GM18498 (cell line): ENCODE measurements around the gene NOPCHAP1.
"Not testable (repeated sequence)": the region's sequence is repeated elsewhere in the genome, so short reads cannot be mapped to it uniquely, and the experiment has no call there.

ENCODE experiments used
- ATAC-seq: cut with Tn5 transposase; IDR thresholded peaks from one replicate; pipeline ENCODE4 v1.9.1; 2021; ENCODE audit warnings: mild to moderate bottlenecking, moderate library complexity; ENCODE audit not compliant: unreplicated experiment

The NOPCHAP1 gene

GRCh38 chr12:104964167-104964855 lies 21.8 kb upstream of the NOPCHAP1 start:
- ATAC-seq: no peak

- no peak for ATAC-seq
Observed at GRCh38 chr12:104964856-104965205, 21.3 kb upstream of the NOPCHAP1 start.

- peak; percentile 90 for ATAC-seq
Observed at GRCh38 chr12:104966677-104967076, 19.4 kb upstream of the NOPCHAP1 start.

- no peak for ATAC-seq
Observed at GRCh38 chr12:104969343-104969742, 16.8 kb upstream of the NOPCHAP1 start.

GRCh38 chr12:104971306-104971705 lies 14.8 kb upstream of the NOPCHAP1 start:
- no peak for ATAC-seq

GRCh38 chr12:104973250-104973649 lies 12.9 kb upstream of the NOPCHAP1 start:
- ATAC-seq: no peak

- ATAC-seq: peak; percentile 99
Observed at GRCh38 chr12:104974626-104975290, 11.4 kb upstream of the NOPCHAP1 start.

- ATAC-seq: no peak
Observed at GRCh38 chr12:104975587-104976343, 10.4 kb upstream of the NOPCHAP1 start.

GRCh38 chr12:104976703-104977102 lies 9.4 kb upstream of the NOPCHAP1 start:
- no peak for ATAC-seq

GRCh38 chr12:104977688-104978087 lies 8.4 kb upstream of the NOPCHAP1 start:
- ATAC-seq: not testable (repeated sequence)

GRCh38 chr12:104985206-104985605 lies 910 bp upstream of the NOPCHAP1 start:
- no peak for ATAC-seq

GRCh38 chr12:104990950-104991349 lies 4.8 kb downstream of the NOPCHAP1 start:
- no peak for ATAC-seq

- ATAC-seq: no peak
Observed at GRCh38 chr12:104991565-104992128, 5.5 kb downstream of the NOPCHAP1 start.

GRCh38 chr12:104994336-104994735 lies 8.2 kb downstream of the NOPCHAP1 start:
- ATAC-seq: no peak

GRCh38 chr12:104997541-104997940 lies 11.4 kb downstream of the NOPCHAP1 start:
- no peak for ATAC-seq

- ATAC-seq: no peak
Observed at GRCh38 chr12:104998423-104999346, 12.6 kb downstream of the NOPCHAP1 start.

- ATAC-seq: no peak
Observed at GRCh38 chr12:104999347-104999685, 13.2 kb downstream of the NOPCHAP1 start.

GRCh38 chr12:105001476-105001875 lies 15.4 kb downstream of the NOPCHAP1 start:
- ATAC-seq: no peak

GRCh38 chr12:105013892-105014291 lies 27.8 kb downstream of the NOPCHAP1 start:
- ATAC-seq: no peak

GRCh38 chr12:105014603-105015002 lies 28.5 kb downstream of the NOPCHAP1 start:
- ATAC-seq: no peak

- ATAC-seq: no peak
Observed at GRCh38 chr12:105015543-105015942, 29.4 kb downstream of the NOPCHAP1 start.
